HepG2 (cell line): ENCODE data around the gene C1QTNF5. TPM values are rescaled to one million over a fixed set of nuclear protein-coding genes. Genes with fewer than 3 reads are reported as not detected.
A peak's percentile ranks its signal among the peaks of the same experiment; 100 is the strongest.

Experiments used
- CHD4 ChIP-seq: fragments of 200-600 bp; sonication (generic); IDR thresholded peaks from 2 replicates; pipeline ENCODE4 v1.7.0; 2017; ENCODE audit warnings: mild to moderate bottlenecking, low read length, borderline replicate concordance
- ELF4 ChIP-seq: sonication (generic); formaldehyde crosslinking; IDR thresholded peaks from 2 replicates; pipeline ENCODE4 v1.5.0; 2020; ENCODE audit warnings: missing genetic modification reagents, mild to moderate bottlenecking, moderate library complexity, borderline replicate concordance
- GTF2F1 ChIP-seq: fragments of 150-350 bp; IDR thresholded peaks from 2 replicates; pipeline ENCODE4 v1.6.1; 2014; ENCODE audit warnings: low read length
- HOXA3 ChIP-seq: sonication (generic); formaldehyde crosslinking; IDR thresholded peaks from 2 replicates; pipeline ENCODE4 v1.5.0; 2020; ENCODE audit warnings: missing genetic modification reagents
- JUND ChIP-seq: sonication (generic); formaldehyde crosslinking; IDR thresholded peaks from 2 replicates; pipeline ENCODE4 v1.8.0; 2022; ENCODE audit warnings: mild to moderate bottlenecking, missing genetic modification reagents
- POGZ ChIP-seq: sonication (generic); formaldehyde crosslinking; IDR thresholded peaks from 2 replicates; pipeline ENCODE4 v1.4.0; 2020; ENCODE audit warnings: mild to moderate bottlenecking, missing genetic modification reagents
- PREB ChIP-seq: sonication (generic); formaldehyde crosslinking; IDR thresholded peaks from 2 replicates; pipeline ENCODE4 v1.4.0; 2020; ENCODE audit warnings: missing genetic modification reagents
- RBM39 ChIP-seq: fragments of 200-400 bp; formaldehyde crosslinking; IDR thresholded peaks from one replicate; pipeline ENCODE4 v1.6.1; 2018; ENCODE audit warnings: antibody characterized with exemption, mild to moderate bottlenecking, low read depth, low read length; ENCODE audit not compliant: poor library complexity, severe bottlenecking
- SP140L ChIP-seq: sonication (generic); formaldehyde crosslinking; IDR thresholded peaks from 2 replicates; pipeline ENCODE4 v1.4.0; 2020; ENCODE audit warnings: missing genetic modification reagents, borderline replicate concordance
- YEATS2 ChIP-seq: sonication (generic); formaldehyde crosslinking; IDR thresholded peaks from 2 replicates; pipeline ENCODE4 v1.4.0; 2020; ENCODE audit warnings: missing genetic modification reagents, borderline replicate concordance
- ZBTB14 ChIP-seq: sonication (generic); formaldehyde crosslinking; IDR thresholded peaks from 2 replicates; pipeline ENCODE4 v1.4.0; 2020; ENCODE audit warnings: missing genetic modification reagents
- ZNF367 ChIP-seq: sonication (generic); formaldehyde crosslinking; IDR thresholded peaks from 2 replicates; pipeline ENCODE4 v1.4.0; 2020; ENCODE audit warnings: missing genetic modification reagents, borderline replicate concordance
- ZNF724P ChIP-seq: sonication (generic); formaldehyde crosslinking; IDR thresholded peaks from 2 replicates; pipeline ENCODE4 v1.8.0; 2022; ENCODE audit warnings: missing genetic modification reagents, borderline replicate concordance
- ZNF770 ChIP-seq: sonication (generic); formaldehyde crosslinking; IDR thresholded peaks from 2 replicates; pipeline ENCODE4 v1.5.0; 2020; ENCODE audit warnings: mild to moderate bottlenecking, missing genetic modification reagents
- polyA plus RNA-seq, 8 experiments: library from polyadenylated mRNA; depleted of rRNA in 3 of 8; stranded (reverse) in 7 of 8; unstranded in 1 of 8; fragments of >200 nt; fragmentation: Illumina TruSeq in 4 of 8; extraction: Trizol in 4 of 8; gene quantifications; 2 replicates each; pipeline versions ENCODE4 v1.2.1 to v1.2.3, GENCODE V29; 2011 to 2016; ENCODE audit warnings: low read depth in 4 of 8, missing spikeins in 1 of 8, mixed read lengths in 1 of 8; ENCODE audit not compliant: insufficient read depth in 1 of 8
- total RNA-seq, 5 experiments: library from RNA; depleted of rRNA; stranded (reverse); fragments of >200 nt; fragmentation: Illumina TruSeq; extraction: Trizol; gene quantifications; 2 replicates each; pipeline ENCODE4 v1.2.3, GENCODE V29; 2016; ENCODE audit warnings: low read depth in 1 of 5
- TF ChIP-seq, protein P1 (sequence below): sonication (generic); formaldehyde crosslinking; IDR thresholded peaks from 2 replicates; pipeline ENCODE4 v1.4.0; 2020; ENCODE audit warnings: missing genetic modification reagents, borderline replicate concordance
- TF ChIP-seq, protein P2 (sequence below): sonication (generic); formaldehyde crosslinking; IDR thresholded peaks from 2 replicates; pipeline ENCODE4 v1.5.1; 2020; ENCODE audit warnings: mild to moderate bottlenecking, missing genetic modification reagents
- TF ChIP-seq, protein P3 (sequence below): sonication (generic); formaldehyde crosslinking; IDR thresholded peaks from 2 replicates; pipeline ENCODE4 v1.8.1; 2022; ENCODE audit warnings: mild to moderate bottlenecking, missing genetic modification reagents

Gene C1QTNF5
- total and polyA plus RNA-seq, 2 of the 13 experiments (the other 11 are each of a cell fraction or from before 2014, with no cell fraction given): 0.86 to 1.2 TPM

- TF ChIP-seq, protein P1, sequence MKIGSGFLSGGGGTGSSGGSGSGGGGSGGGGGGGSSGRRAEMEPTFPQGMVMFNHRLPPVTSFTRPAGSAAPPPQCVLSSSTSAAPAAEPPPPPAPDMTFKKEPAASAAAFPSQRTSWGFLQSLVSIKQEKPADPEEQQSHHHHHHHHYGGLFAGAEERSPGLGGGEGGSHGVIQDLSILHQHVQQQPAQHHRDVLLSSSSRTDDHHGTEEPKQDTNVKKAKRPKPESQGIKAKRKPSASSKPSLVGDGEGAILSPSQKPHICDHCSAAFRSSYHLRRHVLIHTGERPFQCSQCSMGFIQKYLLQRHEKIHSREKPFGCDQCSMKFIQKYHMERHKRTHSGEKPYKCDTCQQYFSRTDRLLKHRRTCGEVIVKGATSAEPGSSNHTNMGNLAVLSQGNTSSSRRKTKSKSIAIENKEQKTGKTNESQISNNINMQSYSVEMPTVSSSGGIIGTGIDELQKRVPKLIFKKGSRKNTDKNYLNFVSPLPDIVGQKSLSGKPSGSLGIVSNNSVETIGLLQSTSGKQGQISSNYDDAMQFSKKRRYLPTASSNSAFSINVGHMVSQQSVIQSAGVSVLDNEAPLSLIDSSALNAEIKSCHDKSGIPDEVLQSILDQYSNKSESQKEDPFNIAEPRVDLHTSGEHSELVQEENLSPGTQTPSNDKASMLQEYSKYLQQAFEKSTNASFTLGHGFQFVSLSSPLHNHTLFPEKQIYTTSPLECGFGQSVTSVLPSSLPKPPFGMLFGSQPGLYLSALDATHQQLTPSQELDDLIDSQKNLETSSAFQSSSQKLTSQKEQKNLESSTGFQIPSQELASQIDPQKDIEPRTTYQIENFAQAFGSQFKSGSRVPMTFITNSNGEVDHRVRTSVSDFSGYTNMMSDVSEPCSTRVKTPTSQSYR (CRISPR knock-in tag): peak; percentile 85
- TF ChIP-seq ZNF724P (CRISPR knock-in tag) (no peak), CHD4 (no peak), PREB (no peak), GTF2F1 (no peak), RBM39 (no peak), POGZ (0 out of 2 replicates have a peak, but pooled peaks have one; percentile 23), JUND (CRISPR knock-in tag) (0 out of 2 replicates have a peak, but pooled peaks have one; percentile 18), SP140L (CRISPR knock-in tag) (no peak), HOXA3 (no peak), ZBTB14 (CRISPR knock-in tag) (no peak), ZNF367 (no peak), YEATS2 (no peak), ZNF770 (peak; percentile 77), ELF4 (CRISPR knock-in tag) (no peak)
- TF ChIP-seq, protein P2, sequence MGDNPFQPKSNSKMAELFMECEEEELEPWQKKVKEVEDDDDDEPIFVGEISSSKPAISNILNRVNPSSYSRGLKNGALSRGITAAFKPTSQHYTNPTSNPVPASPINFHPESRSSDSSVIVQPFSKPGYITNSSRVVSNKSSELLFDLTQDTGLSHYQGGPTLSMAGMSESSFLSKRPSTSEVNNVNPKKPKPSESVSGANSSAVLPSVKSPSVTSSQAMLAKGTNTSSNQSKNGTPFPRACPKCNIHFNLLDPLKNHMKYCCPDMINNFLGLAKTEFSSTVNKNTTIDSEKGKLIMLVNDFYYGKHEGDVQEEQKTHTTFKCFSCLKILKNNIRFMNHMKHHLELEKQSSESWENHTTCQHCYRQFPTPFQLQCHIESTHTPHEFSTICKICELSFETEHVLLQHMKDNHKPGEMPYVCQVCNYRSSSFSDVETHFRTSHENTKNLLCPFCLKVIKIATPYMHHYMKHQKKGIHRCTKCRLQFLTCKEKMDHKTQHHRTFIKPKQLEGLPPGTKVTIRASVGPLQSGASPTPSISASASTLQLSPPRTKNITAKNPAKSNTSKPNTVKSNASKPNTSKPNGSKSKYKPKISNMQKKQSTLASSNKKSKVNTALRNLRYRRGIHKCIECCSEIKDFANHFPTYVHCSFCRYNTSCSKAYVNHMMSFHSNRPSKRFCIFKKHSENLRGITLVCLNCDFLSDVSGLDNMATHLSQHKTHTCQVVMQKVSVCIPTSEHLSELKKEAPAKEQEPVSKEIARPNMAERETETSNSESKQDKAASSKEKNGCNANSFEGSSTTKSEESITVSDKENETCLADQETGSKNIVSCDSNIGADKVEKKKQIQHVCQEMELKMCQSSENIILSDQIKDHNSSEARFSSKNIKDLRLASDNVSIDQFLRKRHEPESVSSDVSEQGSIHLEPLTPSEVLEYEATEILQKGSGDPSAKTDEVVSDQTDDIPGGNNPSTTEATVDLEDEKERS: no peak
- TF ChIP-seq, protein P3, sequence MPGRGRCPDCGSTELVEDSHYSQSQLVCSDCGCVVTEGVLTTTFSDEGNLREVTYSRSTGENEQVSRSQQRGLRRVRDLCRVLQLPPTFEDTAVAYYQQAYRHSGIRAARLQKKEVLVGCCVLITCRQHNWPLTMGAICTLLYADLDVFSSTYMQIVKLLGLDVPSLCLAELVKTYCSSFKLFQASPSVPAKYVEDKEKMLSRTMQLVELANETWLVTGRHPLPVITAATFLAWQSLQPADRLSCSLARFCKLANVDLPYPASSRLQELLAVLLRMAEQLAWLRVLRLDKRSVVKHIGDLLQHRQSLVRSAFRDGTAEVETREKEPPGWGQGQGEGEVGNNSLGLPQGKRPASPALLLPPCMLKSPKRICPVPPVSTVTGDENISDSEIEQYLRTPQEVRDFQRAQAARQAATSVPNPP (CRISPR knock-in tag): no peak
These were observed 921 bp downstream of the C1QTNF5 start (continued) for GRCh38 chr11:119339589-119340334.
